Left ventricle myocardium inferior (tissue), 1 donor: ENCODE data around the gene ZNF319. TPM values are rescaled to one million over a fixed set of nuclear protein-coding genes. Genes with fewer than 3 reads are reported as not detected.

ENCODE experiments used
- DNase-seq: peaks from one replicate; pipeline ENCODE4 v3.0.0-alpha.2; 2020
- H3K27ac ChIP-seq: fragments of 200-600 bp; replicated peaks from 2 replicates; pipeline ENCODE4 v1.8.0; 2021
- H3K27me3 ChIP-seq: fragments of 200-600 bp; 2 replicates; pipeline ENCODE4 v1.8.0; 2021; ENCODE audit warnings: low read depth
- H3K36me3 ChIP-seq: fragments of 200-600 bp; 2 replicates; pipeline ENCODE4 v1.8.0; 2021
- H3K4me1 ChIP-seq: fragments of 200-600 bp; 2 replicates; pipeline ENCODE4 v1.8.0; 2021
- H3K4me3 ChIP-seq: fragments of 200-600 bp; 2 replicates; pipeline ENCODE4 v1.8.0; 2021; ENCODE audit warnings: mild to moderate bottlenecking, moderate library complexity
- H3K9me3 ChIP-seq: fragments of 200-600 bp; replicated peaks from 2 replicates; pipeline ENCODE4 v1.8.0; 2021
- CTCF ChIP-seq: fragments of 200-600 bp; IDR thresholded peaks from 2 replicates; pipeline ENCODE4 v1.8.0; 2021; ENCODE audit warnings: antibody characterized with exemption, mild to moderate bottlenecking, borderline replicate concordance
- intact Hi-C: fragments of 100-400 bp; cut with micrococcal nuclease; formaldehyde crosslinking; loops from one replicate; pipeline ENCODE4 v1.11.0; 2022
- total RNA-seq: library from RNA; stranded (reverse); fragmentation: NEBNext Ultra II Directional; extraction: Animal tissue kit (Norgen Biotek cat#: 25700); gene quantifications from one replicate; pipeline ENCODE4 v1.2.1, GENCODE V29; 2021
- donor health status: DM: no; HTN: yes; CAD: no; lungs with severe emphysema.

Gene ZNF319
- total RNA-seq, 1 donor from 2014 or later, result 10.0 TPM

- Histone ChIP-seq H3K36me3 (no peaks in the 10 kb centered on the region), H3K27ac (no peak overlapping the region), H3K4me1 (peaks cover 25% of the 10 kb centered on the region), H3K27me3 (no peaks in the 10 kb centered on the region), H3K4me3 (no peak overlapping the region), H3K9me3 (no peaks in the 10 kb centered on the region)
- intact Hi-C loops, result no loop called here
- DNase-seq, result no peak
- no peak for TF ChIP-seq CTCF
Measured at GRCh38 chr16:57987441-57988177, 12.9 kb downstream of the ZNF319 start.

GRCh38 chr16:57986196-57986595 lies 14.3 kb downstream of the ZNF319 start:
- no peaks in the 10 kb centered on the region for H3K36me3 ChIP-seq
- no peak for TF ChIP-seq CTCF
- no peaks in the 10 kb centered on the region for H3K27me3 ChIP-seq
- H3K27ac ChIP-seq, result no peak overlapping the region
- H3K4me1 ChIP-seq, result peaks cover 25% of the 10 kb centered on the region
- no peak for DNase-seq
- intact Hi-C loops, result no loop called here
- no peak overlapping the region for H3K4me3 ChIP-seq
- no peaks in the 10 kb centered on the region for H3K9me3 ChIP-seq

GRCh38 chr16:57985204-57986181 lies 15.0 kb downstream of the ZNF319 start:
- Histone ChIP-seq H3K36me3 (no peaks in the 10 kb centered on the region), H3K27ac (peak overlapping the region; percentile 16), H3K4me3 (peak overlapping the region; percentile 70), H3K9me3 (no peaks in the 10 kb centered on the region), H3K4me1 (peaks cover 25% of the 10 kb centered on the region), H3K27me3 (no peaks in the 10 kb centered on the region)
- TF ChIP-seq CTCF, result no peak
- intact Hi-C loops, result no loop called here
- DNase-seq, result no peak

- H3K4me3 ChIP-seq, result peak overlapping the region; percentile 70
- intact Hi-C loops, result no loop called here
- H3K4me1 ChIP-seq, result peaks cover 25% of the 10 kb centered on the region
- TF ChIP-seq CTCF, result no peak
- no peaks in the 10 kb centered on the region for H3K9me3 ChIP-seq
- no peak overlapping the region for H3K27ac ChIP-seq
- H3K36me3 ChIP-seq, result no peaks in the 10 kb centered on the region
- peak; percentile 84 for DNase-seq
- no peaks in the 10 kb centered on the region for H3K27me3 ChIP-seq
Measured at GRCh38 chr16:57984443-57985203, 15.8 kb downstream of the ZNF319 start.

GRCh38 chr16:57982385-57982784 lies 18.1 kb downstream of the ZNF319 start:
- Histone ChIP-seq H3K9me3 (no peaks in the 10 kb centered on the region), H3K36me3 (no peaks in the 10 kb centered on the region), H3K4me3 (no peak overlapping the region), H3K27me3 (no peaks in the 10 kb centered on the region), H3K4me1 (peaks cover 18% of the 10 kb centered on the region), H3K27ac (no peak overlapping the region)
- no peak for TF ChIP-seq CTCF
- DNase-seq, result no peak
- intact Hi-C loops, result no loop called here
